DOHH2 (cell line): ENCODE measurements around the gene NUDT16L1.

Experiments used
- EZH2phosphoT487 ChIP-seq: fragments of 200-600 bp; sonication (generic); IDR thresholded peaks from 2 replicates; pipeline ENCODE4 v1.6.1; 2017; ENCODE audit warnings: borderline replicate concordance, mild to moderate bottlenecking, antibody characterized with exemption, low read length, moderate library complexity, mixed read lengths
- TF ChIP-seq, protein P1 (sequence below): fragments of 200-600 bp; sonication (generic); IDR thresholded peaks from one replicate; pipeline ENCODE4 v1.5.1; 2014; ENCODE audit warnings: antibody characterized with exemption, mild to moderate bottlenecking, low read depth, low read length; ENCODE audit not compliant: poor library complexity, severe bottlenecking

GRCh38 chr16:4733747-4734062 is 40.3 kb downstream of the NUDT16L1 start:
- TF ChIP-seq, protein P1, sequence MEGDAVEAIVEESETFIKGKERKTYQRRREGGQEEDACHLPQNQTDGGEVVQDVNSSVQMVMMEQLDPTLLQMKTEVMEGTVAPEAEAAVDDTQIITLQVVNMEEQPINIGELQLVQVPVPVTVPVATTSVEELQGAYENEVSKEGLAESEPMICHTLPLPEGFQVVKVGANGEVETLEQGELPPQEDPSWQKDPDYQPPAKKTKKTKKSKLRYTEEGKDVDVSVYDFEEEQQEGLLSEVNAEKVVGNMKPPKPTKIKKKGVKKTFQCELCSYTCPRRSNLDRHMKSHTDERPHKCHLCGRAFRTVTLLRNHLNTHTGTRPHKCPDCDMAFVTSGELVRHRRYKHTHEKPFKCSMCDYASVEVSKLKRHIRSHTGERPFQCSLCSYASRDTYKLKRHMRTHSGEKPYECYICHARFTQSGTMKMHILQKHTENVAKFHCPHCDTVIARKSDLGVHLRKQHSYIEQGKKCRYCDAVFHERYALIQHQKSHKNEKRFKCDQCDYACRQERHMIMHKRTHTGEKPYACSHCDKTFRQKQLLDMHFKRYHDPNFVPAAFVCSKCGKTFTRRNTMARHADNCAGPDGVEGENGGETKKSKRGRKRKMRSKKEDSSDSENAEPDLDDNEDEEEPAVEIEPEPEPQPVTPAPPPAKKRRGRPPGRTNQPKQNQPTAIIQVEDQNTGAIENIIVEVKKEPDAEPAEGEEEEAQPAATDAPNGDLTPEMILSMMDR: no peak
- TF ChIP-seq EZH2phosphoT487: no peak
